HG03342 (cell line): Measurements from ENCODE around the gene PPIP5K1.

Source experiments
- ATAC-seq: cut with Tn5 transposase; IDR thresholded peaks from one replicate; pipeline ENCODE4 v1.9.1; 2021; ENCODE audit warnings: mild to moderate bottlenecking, moderate library complexity; ENCODE audit not compliant: unreplicated experiment

The PPIP5K1 gene

DNA sequence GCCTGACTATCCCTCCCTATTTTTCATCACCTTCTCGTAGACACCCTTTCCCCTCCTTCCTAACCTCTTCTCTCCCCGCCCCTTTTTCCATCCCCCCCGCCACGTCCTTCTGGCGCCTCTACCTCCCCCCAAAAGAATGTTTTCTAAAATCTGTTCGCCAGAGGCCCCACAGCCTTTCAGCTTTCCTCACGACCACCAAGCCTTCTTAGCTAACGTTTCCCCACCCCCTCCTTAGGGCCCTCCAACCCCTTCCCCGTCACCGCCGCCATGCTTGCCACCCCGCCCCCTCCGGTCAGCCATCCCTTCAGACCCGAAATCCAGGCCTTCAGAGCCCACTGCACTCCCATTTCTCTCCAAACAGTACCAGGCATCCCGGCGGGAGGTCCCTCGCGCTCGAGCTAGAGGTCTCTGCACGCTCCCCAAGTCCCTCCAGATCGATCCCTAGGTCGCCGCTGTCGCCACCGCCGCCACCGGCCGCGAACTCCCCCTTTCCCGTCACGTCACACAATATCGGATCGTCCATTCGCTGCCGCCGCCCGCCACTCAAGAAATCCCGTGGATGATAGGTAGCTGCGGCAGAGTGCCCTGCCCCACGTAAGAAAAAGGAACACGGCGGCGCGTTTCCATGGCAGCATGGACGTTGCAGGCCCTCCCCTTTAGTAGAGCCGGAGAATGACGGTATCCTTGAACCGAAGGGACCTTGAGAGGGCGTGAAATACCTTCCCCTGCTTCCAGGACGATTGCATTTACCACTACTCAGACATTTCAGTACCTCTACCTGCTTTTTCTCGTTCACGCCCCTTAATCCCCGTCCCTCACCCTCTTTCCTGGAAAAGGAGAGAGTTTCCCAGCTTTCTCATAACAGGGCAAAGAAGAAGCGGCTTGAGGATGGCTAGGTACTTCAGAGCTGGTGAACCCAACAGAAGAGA lies 97.1 kb downstream of the PPIP5K1 start, which contains the start of gene TP53BP1:
Gene TP53BP1, minus strand, starts transcription at position 484 of the 929 bp plus-strand sequence. Its CDS starts 113 bp downstream, at position 371.
- peak; percentile 98 for ATAC-seq

DNA sequence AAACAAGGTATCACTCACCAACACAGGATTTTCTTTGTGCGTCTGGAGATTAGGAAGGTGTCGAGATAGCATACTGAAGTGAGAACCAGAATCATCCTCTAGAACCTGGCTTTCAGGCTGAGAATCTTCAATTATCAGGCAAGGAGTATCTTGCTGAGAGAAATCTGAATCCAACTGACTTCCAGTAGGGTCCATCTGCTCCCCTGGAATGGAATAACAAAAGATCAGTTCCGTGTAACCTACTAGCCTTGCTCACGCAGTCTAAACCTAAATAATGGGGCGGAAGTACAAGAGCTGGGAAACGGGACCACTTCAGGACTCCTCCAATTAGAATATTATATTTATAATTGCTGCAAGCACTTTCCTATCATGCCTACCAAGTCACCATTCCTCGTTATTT lies 97.7 kb downstream of the PPIP5K1 start:
- no peak for ATAC-seq

DNA sequence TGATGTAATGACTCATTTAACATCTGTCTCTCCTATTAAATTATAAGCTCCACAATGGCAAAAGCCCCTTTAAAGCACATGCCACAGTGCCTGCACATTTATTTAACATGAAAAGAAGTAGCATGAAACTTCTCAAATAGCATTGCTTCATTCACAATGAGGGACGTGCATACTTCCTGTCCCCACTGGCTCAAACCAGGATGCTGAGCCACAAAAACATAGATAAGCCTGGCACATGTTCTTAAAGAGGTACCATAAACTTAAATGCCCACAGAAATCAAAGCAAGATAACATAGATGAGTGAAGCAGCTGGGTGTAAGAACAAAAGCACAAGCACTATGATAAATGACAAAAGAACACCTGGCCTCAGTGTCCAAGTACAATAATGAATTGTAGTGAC lies 100.8 kb downstream of the PPIP5K1 start:
- no peak for ATAC-seq

DNA sequence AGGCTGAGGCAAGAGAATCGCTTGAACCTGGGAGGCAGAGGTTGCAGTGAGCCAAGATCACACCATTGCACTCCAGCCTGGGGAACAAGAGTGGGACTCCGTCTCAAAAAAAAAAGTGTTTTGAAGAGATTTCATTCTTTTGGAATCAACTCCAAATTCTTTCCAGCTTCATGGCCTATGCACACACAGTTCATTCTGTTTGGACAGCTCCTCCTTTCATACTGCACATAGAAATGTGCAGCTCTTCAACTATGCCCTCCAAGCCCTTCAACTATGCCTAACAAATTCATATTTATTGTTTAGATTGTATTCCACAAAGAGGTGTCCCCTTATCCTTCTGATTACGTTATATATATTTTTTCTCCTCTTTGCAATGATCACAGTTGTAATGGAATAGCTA lies 101.2 kb downstream of the PPIP5K1 start:
- no peak for ATAC-seq

GRCh38 chr15:43487271-43487895 lies 102.6 kb downstream of the PPIP5K1 start:
- ATAC-seq = no peak

- no peak for ATAC-seq
Measured at GRCh38 chr15:43484455-43484854, 105.6 kb downstream of the PPIP5K1 start.
